Fibroblast of villous mesenchyme (primary cell): ENCODE results near the gene SLC26A11. TPM values are rescaled to one million over a fixed set of nuclear protein-coding genes. Genes with fewer than 3 reads are reported as not detected.

Source experiments
- DNase-seq: peaks from one replicate; pipeline ENCODE4 v3.0.0-alpha.2; 2010; ENCODE audit warnings: low read depth
- H3K4me3 ChIP-seq: 2 replicates; pipeline ENCODE4 v1.5.1; 2011; ENCODE audit warnings: low read depth, mild to moderate bottlenecking, low read length
- CTCF ChIP-seq: IDR thresholded peaks from 2 replicates; pipeline ENCODE4 v1.5.1; 2012; ENCODE audit warnings: low read depth, mild to moderate bottlenecking, low read length; ENCODE audit not compliant: insufficient read depth
- total RNA-seq: library from RNA; depleted of rRNA; stranded (reverse); fragments of >200 nt; gene quantifications from 2 replicates; pipeline ENCODE4 v1.2.3, GENCODE V29; 2012

Gene SLC26A11
- total RNA-seq, 1 donor: 12.5 TPM

DNA sequence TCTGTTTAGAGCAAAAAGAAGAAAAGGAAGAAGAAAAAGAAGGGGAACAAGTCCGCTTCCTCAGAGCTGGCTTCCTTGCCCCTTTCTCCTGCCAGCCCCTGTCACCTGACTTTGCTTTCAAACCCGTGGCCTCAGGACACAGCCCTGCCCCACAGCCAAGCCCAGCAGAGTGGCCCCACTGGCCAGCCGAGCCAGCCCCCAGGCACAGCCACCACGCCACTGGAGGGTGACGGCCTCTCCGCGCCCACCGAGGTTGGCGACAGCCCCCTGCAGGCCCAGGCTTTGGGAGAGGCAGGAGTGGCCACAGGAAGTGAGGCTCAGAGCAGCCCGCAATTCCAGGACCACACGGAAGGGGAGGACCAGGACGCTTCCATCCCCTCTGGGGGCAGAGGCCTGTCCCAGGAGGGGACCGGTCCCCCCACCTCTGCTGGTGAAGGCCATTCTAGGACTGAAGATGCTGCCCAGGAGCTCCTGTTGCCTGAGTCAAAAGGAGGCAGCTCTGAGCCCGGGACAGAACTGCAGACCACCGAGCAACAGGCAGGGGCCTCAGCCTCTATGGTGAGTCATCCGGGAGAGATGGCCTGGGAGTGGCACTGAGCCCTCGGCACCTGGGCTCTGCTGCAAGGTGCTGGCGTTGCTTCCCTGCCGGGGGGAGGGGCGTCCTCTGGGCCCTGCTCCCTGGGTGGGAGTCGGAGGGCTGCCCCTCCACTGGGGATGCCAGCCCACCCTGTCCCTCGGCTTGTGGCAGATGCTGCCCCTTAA lies 67.8 kb downstream of the SLC26A11 start:
- DNase-seq: no peak
- TF ChIP-seq CTCF: no peak
- H3K4me3 ChIP-seq: no peak overlapping the region

DNA sequence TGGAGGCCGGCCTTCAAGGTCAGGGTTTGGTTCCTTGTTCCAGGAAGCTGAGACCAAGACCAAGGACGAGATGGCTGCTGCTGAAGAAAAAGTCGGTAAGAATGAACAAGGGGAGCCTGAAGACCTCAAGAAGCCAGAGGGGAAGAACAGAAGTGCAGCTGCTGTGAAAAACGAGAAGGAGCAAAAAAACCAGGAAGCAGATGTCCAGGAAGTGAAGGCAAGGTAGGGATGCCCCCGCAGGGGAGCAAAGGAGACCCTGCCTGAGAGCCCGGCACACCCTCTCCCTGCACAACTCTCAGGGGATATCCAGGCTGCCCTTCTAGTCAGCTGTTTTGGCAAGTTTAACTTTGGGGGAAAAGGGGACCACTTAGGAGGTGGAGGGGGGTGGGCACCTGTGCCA lies 69.4 kb downstream of the SLC26A11 start:
- DNase-seq: no peak
- TF ChIP-seq CTCF: no peak
- no peak overlapping the region for H3K4me3 ChIP-seq

GRCh38 chr17:80290156-80290555 lies 69.9 kb downstream of the SLC26A11 start:
- H3K4me3 ChIP-seq: no peak overlapping the region
- TF ChIP-seq CTCF: no peak
- no peak for DNase-seq

DNA sequence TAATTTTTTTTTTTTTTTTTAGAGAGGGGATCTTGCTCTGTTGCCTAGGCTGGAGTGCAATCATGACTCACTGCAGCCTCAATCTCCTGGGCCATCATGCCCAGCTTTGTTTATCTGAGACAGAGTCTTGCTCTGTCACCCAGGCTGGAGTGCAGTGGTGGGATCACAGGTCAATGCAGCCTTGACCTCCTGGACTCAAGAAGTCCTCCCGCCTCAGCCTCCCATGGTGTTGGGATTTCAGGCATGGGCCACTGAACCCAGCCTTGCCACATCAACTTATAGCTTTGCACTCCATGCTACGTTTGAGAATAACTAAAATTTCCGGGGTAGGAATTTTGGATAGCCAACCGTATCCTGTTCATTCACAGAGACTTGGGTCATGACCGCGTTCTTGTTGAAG lies 71.0 kb downstream of the SLC26A11 start:
- no peak overlapping the region for H3K4me3 ChIP-seq
- no peak for DNase-seq
- no peak for TF ChIP-seq CTCF

DNA sequence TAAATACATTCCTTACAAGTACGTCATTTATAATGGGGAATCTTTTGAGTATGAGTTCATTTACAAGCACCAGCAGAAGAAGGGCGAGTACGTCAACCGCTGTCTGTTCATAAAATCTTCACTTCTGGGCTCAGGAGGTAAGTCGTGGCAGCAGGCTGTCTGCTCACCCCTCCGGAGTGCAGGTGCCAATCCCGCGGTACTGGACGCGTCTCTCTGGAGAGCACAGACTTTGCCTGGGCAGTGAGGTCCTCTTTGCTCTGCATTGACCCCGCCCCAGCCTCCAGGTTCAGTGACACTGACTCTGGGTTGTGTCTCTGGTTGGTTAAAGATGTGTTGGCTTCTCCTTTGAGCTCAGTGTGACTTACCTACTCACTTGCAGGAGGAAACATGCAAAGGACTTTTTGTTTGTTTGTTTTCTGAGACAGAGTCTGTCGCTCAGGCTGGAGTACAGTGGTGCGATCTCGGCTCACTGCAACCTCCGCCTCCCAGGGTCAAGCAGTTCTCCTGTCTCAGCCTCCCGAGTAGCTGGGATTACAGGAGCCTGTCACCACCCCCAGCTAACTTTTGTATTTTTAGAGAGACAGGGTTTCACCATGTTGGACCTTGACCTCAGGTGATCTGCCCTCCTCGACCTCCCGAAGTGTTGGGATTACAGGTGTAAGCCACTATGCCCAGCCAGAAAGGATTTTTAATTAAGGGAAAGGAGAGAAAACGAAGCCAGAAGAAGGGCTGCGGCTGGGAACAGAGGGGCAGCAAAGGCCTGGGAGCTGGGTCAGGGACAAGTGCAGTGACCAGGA lies 71.7 kb downstream of the SLC26A11 start:
- no peak for DNase-seq
- no peak overlapping the region for H3K4me3 ChIP-seq
- no peak for TF ChIP-seq CTCF

DNA sequence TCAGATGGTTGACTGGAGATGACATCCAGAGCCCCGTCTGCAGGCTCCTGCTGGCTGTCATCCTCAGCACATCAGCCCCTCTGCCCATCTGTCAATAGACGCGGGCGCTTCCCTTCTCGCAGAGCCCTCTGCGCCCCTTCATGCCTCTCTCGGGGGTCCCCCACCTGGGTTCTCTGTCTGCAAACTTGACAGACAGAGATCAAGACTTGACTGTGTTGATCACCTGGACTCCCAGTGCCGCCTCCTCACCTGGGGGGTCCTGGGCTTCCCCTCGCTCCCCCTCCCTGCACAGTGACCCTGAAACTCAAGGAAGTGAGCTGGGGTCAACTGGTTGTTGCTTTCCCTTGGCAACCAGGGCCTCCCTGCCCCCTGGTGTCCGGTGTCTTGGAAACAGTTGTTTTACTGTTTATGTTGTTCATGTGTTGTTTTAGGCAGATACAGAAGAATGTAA lies 72.3 kb downstream of the SLC26A11 start:
- TF ChIP-seq CTCF: peak; percentile 9

DNA sequence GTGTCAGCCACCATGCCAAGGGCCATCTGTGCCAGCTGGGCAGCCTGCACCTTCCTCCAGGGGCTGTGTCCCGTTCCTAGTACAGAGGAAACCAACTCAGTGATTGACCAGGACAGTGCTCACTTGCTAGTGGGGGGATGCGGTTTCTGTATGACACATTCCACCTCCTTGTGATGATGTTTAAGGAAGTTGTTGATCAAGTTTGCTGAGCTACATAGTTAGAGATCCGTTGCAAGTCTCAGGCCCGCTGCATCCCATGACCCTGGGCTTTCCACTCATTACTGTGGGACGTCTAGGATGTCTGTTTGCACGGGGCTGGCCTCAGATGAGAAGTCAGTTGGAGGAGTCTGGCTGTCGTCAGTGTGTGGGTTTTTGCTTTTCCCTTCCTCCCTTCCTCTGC lies 74.0 kb downstream of the SLC26A11 start:
- H3K4me3 ChIP-seq: no peak overlapping the region
- no peak for TF ChIP-seq CTCF
- DNase-seq: no peak

More for the DNA sequence above, 72.3 kb downstream of the SLC26A11 start:
- H3K4me3 ChIP-seq: no peak overlapping the region
- no peak for DNase-seq
